Measurements from ENCODE around the gene DPP10.

DPP10 gene

GRCh38 chr2:115603285-115603684, 1160.8 kb downstream of the DPP10 start:
- no peak for DNase-seq

GRCh38 chr2:115606350-115606749, 1163.9 kb downstream of the DPP10 start:
- DNase-seq: no peak

- no peak for DNase-seq
Observed at GRCh38 chr2:115609978-115610377, 1167.5 kb downstream of the DPP10 start.

- DNase-seq: no peak
Observed at GRCh38 chr2:115610888-115611287, 1168.4 kb downstream of the DPP10 start.

GRCh38 chr2:115624332-115624731, 1181.9 kb downstream of the DPP10 start:
- DNase-seq: no peak

DNA sequence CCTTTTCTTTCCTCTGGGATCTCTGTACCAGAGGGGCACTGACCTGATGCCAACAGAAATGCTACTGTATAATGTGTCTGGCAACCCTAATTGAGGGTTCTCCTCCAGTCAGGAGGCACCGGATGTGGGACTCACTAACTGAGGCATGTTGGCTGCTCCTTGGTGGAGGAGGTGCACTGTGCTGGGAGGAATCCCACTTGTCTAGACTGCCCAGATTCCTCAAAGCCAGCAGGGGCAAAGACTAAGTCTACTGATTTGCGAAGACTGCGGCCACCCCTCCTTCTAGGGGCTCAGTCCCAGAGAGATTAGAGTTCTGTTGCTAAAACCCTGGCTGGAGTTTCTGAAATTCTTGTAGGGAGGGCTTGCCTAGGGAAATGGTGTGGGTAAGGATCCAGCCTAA, 1192.1 kb downstream of the DPP10 start:
- no peak for DNase-seq

- DNase-seq: no peak
Observed at GRCh38 chr2:115635430-115635829, 1193.0 kb downstream of the DPP10 start.

DNA sequence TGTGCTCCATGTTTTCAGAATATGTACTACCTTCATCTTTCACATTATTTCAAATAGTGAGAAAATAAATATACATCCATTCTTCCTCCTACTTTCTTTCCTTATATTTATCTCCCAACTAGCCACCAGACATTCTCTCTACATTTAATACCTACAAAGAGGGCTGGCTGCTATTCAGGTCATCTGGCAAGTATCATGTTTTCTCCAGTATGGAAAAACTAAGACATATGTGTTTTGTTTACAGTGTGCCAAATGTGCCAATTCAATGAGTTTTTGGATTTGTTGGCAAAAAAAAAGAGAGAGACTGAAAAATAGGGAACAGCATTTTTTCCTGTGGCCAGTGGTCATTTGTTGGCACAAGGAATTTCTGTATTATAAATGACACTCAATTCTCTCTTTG, 1207.3 kb downstream of the DPP10 start:
- no peak for DNase-seq

- DNase-seq: no peak
Observed at GRCh38 chr2:115650827-115651226, 1208.4 kb downstream of the DPP10 start.

DNA sequence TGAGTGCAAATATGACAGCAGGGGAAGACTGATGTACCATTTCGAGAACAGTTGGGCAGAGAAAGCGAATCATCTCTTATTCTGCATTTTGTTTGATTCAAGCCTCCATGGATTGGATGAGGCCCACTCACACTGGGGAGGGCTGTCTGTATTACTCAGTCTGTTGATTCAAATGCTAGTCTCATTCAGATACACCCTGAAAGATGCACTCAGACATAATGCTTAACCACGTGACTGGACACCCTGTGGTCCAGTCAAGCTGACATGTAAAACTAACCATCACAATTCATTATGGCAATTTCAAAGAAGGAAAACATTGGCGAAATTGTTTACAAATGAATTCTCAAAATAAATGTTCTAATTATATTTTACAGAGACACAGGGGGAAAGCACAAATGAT, 1210.2 kb downstream of the DPP10 start:
- DNase-seq: no peak

DNA sequence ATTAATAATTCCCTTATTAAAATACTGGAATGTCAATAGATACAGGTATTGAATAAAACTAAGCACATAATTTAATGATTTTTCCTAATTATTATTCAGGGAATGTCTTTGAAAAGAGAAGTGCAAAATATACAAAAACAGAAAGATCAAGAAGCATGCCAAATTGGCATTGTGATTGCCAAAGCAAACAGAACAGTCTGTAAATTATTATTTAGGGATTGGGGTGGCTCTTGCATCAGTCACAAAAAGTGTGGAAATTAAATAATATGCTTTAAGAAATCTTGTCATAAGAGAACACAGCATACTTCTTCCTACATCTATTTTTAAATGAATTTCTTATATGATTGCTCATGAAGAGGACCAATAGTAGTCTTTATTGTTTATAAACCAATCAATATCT, 1211.9 kb downstream of the DPP10 start:
- DNase-seq: no peak

DNA sequence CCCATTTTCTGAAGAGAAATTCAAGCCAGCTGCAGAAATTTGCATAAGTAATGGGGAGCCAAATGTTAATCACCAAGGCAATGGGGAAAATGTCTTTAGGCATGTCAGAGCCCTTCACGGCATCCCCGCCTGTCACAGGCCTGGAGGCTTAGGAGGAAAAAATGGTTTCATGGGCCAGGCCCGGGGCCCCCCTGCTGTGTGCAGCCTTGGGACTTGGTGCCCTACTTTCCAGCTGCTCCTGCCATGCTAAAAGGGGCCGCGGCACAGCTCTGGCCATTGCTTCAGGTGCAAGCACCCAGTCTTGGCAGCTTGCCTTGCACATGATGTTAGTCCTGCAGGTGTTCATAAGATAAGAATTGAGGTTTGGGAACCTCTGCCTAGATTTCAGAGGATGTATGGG, 1235.7 kb downstream of the DPP10 start:
- DNase-seq: no peak

- DNase-seq: no peak
Observed at GRCh38 chr2:115684345-115684744, 1241.9 kb downstream of the DPP10 start.

DNA sequence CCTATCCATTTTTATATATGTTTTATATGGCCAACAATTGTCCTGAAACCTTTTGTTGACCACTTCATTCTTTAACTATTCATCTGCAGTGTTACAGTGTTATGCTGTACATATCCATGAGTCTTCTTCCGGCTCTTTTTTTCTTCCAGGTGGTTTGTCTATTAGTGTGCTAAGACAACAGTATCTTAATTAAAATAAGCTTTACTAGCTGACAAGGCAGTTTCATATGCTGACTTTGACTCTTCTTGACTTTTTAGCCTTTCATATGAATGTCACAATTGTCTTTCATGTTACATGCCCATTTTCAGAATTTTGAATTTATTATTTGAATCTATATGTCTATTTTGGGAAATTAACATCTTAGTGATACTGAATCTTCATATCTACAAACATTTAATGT, 1249.0 kb downstream of the DPP10 start:
- no peak for DNase-seq

- DNase-seq: no peak
Observed at GRCh38 chr2:115694651-115695050, 1252.2 kb downstream of the DPP10 start.

- no peak for DNase-seq
Observed at GRCh38 chr2:115733190-115733775, 1290.8 kb downstream of the DPP10 start.

- no peak for DNase-seq
Observed at GRCh38 chr2:115738111-115738510, 1295.7 kb downstream of the DPP10 start.

- no peak for DNase-seq
Observed at GRCh38 chr2:115739574-115739973, 1297.1 kb downstream of the DPP10 start.

DNA sequence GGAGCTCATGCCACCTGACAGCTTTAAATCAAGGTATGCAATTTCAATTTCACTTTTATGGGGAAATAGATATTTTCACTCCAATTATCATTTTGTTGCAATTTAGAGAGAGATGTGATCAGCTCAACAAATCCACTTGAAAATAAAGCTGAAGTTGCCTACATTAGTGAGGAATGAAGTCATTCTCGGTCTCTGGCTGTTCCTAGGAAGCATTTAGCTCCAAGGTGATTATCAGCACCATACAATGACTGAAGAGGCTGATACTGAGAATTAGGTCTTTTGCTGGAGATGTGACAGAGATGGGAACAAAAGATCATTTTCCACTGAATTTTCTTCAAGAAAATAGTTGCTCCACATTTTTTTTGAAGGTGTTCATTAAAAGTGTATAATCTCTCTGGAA, 1303.7 kb downstream of the DPP10 start:
- DNase-seq: no peak

DNA sequence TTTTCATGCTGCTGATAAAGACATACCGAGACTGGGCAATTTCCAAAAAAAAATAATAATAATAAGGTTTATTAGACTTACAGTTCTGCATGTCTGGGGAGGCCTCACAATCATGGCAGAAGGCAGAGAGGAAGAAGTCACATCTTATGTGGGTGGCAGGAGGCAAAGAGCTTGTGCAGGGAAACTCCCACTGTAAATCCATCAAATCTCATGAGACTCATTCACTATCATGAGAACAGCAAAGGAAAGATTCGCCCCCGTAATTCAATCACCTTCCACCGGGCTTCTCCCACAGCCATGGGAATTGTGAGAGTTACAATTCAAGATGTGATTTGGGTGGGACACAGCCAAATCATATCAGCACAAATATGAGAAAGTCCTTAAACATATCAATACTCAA, 1314.8 kb downstream of the DPP10 start:
- DNase-seq: no peak

DNA sequence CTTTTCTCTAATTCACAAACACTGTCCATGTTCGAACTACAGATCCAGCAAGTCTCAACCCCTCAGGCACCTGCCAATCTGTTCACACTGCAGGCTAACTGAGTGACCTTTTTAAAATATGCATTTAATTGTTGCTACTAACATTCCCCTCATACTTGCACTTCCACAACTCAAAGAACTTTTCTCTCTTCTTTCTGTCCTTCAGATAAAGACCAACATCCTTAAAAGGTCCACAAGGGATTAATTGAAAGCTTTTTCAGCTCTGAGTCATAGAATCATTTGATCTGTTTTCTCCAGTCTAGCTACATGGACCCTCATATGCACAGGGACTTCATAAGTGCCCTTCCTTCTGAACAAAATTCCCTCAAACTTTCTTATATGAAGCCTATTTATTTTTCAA, 1321.2 kb downstream of the DPP10 start:
- no peak for DNase-seq

GRCh38 chr2:115771516-115771915, 1329.1 kb downstream of the DPP10 start:
- DNase-seq: no peak

GRCh38 chr2:115774361-115774760, 1331.9 kb downstream of the DPP10 start:
- DNase-seq: no peak

- DNase-seq: no peak
Observed at GRCh38 chr2:115779085-115779632, 1336.7 kb downstream of the DPP10 start.

DNA sequence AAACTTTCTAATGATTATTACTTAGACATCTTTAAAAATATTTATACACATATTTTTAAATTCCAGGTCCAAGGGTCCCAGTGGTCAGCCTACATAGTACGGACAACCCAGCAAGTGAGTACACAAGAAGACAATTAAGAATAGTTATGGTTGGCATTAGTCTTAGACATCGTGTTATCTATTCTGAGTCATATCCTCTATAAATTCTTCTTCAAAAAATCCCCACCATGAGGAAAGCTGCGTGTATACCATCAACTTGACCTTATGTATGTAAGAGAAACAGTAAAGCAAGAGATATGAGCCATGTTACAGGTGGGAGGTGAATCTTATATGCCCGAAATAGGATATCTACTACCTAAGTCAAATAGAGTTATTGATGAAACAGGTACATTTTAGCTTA, 1339.8 kb downstream of the DPP10 start:
- no peak for DNase-seq

Data from kidney glomerular epithelial cell (primary cell).